ENCODE measurements around the gene HPN.
"Not testable (repeated sequence)": the region's sequence is repeated elsewhere in the genome, so short reads cannot be mapped to it uniquely, and the experiment has no call there.

The HPN gene

DNA sequence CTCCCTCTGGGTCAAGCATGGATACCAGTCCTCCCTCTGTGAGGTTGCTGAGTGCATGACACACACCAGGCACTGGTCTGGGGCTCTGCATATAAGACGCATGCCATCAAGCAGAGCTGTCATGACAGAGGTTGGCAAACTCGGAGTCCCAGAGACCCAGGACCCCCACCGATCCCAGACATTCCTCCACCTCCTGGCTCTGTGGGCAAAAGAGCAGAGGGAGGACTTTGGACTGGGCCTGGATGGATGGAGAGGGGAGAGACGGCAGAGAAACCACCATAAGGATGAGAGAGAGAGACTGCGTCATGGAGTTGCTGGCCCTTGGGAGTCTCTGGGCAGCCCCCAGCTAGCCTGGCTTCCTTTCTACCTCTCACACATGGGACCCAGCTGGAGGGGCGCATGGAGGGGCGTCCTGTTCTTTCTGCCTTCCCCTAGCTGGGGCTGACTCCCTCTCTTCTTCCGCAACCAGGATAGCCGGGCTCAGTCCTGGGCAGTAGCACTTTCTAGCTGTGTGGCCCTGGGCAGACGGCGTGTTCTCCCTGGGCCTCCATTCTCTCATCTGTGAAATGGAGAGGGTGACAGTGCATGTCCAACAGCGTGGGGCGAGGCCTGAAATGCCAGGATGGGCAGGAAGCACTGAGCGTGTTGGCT lies 1.6 kb downstream of the HPN start:
- DNase-seq (ENCODE audit: low spot score) = no peak

DNA sequence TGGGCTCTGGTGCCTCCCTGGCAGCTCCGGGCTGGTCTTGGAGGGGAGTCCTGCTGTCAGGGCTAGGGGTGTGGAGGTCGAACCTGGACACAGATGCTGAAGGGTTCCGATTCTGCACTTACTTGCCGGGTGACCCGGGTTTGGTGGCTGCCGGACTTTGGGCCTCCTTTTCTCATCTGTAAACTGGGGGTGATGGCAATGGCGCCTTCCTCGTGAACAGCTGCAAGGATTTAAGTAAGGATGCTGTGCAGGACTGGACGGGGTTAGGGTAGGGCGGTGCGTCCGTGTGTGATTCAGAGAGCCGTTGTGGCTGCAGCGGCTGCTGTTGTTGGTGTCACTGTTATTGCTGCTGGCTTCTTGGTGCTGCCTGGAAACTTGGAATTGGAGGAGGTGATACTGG lies 2.4 kb downstream of the HPN start:
- DNase-seq (ENCODE audit: low spot score) = no peak

DNA sequence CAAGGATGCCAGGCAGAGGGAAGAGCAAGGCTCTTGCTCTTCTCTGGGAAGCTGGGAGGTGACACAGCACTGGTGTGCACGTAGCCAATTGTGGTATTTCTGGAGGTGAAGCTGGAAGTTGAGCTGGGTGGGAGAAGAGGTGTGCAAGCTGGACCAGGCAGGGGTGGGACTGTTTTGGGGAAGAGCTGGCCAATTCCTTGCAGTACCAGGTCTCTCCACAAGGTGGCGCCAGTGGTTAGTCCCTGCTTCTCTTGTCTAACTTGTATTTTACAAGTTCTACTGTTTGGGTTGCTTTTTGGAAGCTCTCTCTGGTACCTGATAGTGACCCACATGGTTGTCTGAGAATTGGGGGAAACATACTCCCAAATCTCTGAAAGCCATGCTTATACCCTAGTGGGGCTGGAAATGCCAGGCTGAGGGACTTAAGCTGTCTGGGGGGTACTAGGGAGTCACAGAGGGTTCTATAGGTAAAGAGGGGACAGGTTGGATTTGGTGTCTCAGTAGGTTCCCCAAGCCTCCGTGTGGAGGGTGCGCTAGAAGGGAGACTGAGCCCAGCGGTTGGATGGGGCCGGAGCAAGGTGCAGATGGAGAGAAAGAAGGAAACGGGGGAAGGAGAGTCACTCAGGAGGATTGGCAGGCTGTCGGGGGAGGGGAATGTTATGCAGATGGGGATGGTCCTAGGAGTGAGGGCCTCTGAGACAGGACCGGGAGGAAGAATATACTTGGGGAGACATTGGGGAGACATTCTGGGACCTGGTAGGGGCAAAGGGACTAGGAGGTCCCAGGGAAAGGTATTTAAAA lies 3.0 kb downstream of the HPN start:
- DNase-seq (ENCODE audit: low spot score) = peak; percentile 84

DNA sequence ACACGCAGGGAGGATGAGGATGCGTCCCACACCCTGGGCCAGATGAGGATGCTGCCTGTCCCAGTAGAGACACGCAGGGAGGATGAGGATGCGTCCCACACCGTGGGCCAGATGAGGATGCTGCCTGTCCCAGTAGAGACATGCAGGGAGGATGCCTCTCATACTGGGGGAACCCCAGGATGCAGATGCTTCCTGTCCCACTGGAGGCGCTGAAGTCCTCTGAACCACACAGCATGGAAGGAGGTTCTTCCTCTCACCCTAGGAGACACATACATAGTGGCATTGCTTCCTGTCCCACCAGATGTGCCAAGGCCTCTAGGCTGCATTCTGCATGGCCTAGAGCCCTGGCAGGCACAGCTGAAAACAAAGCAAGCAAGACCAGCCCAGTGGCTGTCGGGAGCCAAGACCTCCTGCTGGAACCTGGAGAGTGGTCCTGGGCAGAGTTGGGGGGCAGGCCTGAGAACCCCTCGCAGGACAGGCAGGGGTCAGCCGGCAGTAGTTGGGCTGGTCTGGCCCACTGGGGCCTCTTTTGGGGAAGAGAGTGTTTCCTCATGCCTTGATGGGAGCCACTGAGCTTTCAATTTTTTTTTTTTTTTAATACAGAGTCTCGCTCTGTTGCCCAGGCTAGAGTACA lies 4.3 kb downstream of the HPN start:
- peak; percentile 78 for DNase-seq (ENCODE audit: low spot score)

DNA sequence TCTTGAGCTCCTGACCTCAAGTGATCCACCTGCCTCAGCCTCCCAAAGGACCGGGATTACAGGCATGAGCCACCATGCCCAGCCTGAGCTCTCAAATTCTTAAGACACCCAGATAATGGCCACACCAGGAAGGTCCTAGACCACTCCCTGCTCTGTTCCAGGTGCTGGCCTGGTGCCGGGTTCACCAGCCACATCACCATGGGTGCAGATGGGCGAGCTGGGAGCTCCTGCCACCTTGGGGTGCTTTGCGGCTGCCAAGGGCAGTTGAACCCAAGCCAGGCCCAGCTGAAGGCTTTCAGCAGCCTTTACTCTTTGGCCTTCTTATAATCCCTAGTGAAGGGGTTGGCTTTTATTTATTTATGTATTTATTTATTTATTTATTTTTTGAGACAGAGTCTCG lies 4.9 kb downstream of the HPN start:
- DNase-seq (ENCODE audit: low spot score) = no peak

DNA sequence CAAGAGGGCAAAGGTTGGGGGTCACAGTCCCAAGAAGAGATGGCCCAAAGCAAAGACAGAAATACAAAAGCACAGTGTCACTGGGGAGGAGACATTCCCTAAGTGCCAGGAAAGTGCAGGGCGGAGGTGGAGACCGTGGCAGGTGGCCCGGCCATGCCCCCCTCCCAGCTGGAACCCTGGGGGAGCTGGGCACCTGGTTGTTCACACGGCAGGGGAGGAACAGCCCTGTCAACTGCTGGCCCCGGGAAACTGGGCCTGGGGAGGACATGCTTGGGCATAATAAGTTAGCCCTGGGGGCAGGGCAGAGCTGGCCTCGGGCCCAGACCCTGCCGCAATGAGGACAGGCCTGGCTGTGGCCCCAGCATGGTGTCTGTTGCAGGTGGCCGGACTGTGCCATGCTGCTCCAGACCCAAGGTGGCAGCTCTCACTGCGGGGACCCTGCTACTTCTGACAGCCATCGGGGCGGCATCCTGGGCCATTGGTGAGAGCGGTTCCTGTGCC lies 7.4 kb downstream of the HPN start:
- no peak for DNase-seq (ENCODE audit: low spot score)

DNA sequence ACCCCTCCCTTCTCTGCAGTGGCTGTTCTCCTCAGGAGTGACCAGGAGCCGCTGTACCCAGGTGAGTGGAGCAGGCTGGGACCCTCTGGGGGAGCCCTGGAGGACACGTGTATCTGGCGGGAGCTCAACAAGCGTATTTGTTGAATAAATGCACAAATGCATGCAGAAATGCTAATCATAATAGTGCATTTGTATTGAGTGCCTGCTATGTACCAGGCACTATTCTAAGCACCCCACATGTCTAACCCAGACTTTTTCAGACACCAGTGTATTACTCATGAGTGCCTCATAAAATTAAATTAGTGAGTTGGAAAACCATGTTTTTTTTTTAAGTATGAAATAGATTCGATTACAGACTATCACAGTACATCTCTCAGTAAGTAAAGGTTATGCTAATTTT lies 7.9 kb downstream of the HPN start:
- DNase-seq (ENCODE audit: low spot score) = no peak

DNA sequence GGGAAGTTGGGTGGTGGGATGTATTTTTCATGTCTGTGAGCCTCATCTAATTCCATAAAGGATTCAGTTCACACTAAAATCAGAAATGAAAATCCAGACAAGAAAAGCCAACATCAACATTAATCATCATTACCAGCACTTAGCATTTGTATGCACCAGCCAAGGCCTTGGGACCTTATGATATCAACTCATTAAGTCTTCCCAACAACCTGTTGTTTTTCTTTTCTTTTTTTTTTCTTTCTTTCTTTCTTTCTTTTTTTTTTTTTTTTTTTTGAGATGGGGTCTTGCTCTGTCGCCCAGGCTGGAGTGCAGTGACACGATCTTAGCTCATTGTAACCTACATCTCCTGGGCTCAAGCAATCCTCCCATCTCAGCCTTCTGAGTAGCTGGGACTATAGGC lies 9.1 kb downstream of the HPN start:
- not testable (repeated sequence) for DNase-seq (ENCODE audit: low spot score)

DNA sequence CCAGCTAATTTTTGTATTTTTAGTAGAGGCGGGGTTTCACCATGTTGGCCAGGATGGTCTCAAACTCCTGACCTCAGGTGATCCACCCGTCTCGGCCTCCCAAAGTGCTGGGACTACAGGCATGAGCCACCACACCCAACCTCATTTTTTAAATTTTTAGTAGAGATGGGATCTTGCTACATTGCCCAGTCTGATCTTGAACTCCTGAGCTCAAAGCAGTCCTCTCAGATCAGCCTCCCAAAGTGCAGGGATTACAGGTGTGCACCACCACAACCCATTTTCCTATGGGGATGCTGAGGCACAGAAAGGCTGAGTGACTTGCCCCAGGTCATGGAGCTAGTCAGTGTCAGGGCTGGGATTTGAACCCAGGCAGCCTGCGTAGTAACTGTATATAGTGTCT lies 9.7 kb downstream of the HPN start:
- not testable (repeated sequence) for DNase-seq (ENCODE audit: low spot score)

DNA sequence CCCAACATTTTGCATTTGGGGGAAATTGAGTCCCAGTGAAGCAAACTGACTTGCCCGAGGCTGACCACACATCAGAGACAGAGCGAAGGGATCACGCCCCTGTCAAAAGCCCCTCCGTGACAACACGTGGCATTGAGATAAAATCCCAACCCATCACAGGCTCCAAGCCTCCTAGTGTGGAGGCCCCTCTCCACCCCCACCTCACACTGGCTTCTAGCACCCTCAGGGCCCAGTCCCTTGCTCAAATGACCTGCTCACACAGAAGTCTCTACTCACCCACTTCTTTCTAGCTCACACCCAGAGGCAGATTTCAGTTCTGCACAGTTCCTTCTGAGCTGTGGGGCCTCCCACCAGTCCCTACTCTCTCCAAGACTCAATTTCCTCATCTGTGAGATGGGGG lies 10.3 kb downstream of the HPN start:
- DNase-seq (ENCODE audit: low spot score) = no peak

DNA sequence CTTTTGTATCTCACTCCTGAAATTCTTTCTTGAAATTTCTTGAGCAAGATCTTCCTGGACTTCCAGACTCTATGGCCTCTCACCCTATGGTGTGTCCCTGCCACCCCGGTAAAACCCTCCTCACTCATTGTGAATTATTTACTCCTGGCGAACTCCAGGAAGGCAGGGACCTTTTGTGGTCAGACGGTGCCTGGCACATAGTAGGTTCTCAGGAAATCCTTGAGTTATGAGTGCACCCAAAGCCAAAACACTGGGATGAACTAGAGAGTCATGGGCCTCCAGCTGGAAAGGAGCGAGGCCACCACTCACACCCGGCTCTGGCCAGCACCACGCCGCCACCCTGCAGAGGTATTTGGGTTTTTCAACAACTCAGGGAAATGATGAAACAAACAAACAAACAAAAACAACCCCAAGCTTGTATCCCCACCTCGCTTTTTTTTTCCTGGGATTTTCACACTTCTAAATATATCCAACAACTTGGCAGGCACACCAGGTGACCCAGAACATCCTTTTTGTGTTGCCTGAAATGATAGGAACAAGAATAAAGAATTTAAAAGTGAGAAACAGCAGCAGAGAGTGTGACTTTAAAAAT lies 11.2 kb downstream of the HPN start:
- no peak for DNase-seq (ENCODE audit: low spot score)

DNA sequence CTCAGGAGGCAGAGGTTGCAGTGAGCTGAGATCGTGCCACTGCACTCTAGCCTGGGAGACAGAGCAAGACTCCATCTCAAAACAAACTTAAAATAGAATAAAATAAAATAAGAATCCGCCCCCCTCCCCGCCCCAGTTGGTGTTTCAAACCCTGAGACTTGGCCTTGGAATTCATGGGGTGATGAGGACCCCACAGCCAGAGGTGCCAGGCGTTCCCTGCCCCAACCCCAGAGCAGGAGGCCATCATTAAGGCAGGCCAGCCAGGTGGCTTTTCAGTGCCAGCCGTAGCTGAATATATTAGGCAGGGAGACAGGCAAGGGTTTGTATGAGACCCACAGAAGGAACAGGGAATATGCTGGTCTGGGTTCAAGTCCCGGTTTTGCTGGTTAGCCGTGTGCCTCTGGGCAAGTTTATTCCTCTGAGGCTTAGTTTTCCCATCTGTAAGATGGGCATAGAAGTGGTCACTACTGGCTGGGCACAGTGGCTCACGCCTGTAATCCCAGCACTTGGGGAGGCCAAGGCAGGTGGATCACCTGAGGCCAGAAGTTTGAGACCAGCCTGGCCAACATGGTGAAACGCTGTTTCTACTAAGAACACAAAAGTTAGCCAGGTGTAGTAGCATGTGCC lies 12.3 kb downstream of the HPN start:
- DNase-seq (ENCODE audit: low spot score) = no peak

DNA sequence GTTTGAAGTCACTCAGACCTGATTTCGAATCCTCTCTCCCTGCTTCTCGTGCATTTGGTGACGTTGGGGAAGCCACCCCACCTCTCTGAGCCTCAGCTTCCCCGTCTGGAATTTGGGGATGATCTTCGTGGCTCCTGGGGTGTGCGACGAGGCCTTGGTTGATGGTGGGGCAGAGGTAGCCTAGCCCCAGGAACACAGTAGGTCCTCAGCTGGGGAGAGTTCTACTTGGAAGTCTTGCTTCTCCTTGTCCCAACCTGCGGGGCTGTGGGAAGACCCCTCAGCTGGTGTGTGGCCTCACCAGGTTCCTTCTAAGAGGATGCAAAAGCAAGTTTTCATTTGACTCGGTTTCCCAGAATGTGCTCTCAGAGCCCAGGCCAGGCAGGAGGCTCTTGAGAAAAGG lies 13.1 kb downstream of the HPN start:
- no peak for DNase-seq (ENCODE audit: low spot score)

DNA sequence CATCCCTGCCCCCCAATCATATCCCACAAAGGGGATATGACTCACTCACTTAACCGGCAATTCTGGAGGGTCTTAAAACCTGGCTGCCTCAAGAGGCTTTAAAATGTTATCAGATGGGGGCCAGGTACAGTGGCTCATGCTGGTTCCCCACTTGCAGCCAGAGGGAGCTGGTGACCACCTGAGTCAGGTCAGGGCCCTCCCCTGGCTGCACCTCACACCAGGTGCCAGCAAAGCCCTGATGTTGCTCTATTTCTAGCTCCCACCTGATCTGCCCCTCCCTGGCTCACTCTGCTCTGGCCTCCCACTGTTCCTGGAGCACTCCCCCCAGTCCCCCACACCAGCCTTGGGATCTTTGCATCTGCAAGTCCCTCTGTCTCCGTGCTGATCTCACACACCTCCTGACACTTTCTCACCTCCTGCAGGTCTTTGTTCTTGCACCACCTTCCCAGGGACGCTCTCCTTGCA lies 14.2 kb downstream of the HPN start:
- no peak for DNase-seq (ENCODE audit: low spot score)

DNA sequence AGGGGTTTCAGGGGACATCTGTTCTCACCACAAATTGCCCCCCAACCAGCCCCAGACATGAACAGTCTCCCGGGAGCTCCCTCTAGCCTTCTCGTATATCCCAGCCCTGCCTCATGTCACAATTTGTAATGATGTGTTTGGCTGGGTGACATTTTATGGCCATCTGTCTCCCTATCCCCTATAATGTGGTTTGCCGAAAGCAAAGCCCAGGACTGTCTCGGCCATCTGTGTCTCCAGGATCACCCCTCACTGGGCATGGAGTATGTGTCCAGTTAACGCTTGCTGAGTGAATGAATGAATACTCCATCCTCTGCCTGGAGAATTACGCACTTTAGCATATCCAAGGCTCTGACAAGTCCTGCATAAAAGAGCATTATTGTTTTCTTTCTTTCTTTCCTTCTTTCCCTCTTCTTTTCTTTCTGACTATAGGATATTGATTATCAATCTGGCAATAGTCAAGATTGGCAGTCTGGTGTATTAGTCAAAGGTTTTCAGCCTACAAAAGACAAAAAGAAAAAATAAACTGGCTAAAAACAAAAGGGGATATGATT lies 15.1 kb downstream of the HPN start:
- DNase-seq (ENCODE audit: low spot score) = no peak

DNA sequence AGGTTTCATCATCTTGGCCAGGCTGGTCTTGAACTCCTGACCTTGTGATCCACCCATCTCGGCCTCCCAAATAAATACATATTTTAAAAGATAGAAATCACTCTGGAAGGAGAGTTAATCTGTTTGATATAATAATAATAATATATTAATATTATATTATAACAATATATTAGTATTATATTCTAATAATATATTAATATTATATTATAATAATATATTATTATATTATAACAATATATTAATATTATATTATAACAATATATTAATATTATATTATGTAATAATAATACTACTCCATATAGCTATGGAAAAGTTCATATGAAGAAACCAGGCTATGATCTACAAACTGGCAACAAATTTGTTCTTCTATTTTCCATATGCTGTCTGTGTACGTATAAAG lies 16.8 kb downstream of the HPN start:
- no peak for DNase-seq (ENCODE audit: low spot score)

DNA sequence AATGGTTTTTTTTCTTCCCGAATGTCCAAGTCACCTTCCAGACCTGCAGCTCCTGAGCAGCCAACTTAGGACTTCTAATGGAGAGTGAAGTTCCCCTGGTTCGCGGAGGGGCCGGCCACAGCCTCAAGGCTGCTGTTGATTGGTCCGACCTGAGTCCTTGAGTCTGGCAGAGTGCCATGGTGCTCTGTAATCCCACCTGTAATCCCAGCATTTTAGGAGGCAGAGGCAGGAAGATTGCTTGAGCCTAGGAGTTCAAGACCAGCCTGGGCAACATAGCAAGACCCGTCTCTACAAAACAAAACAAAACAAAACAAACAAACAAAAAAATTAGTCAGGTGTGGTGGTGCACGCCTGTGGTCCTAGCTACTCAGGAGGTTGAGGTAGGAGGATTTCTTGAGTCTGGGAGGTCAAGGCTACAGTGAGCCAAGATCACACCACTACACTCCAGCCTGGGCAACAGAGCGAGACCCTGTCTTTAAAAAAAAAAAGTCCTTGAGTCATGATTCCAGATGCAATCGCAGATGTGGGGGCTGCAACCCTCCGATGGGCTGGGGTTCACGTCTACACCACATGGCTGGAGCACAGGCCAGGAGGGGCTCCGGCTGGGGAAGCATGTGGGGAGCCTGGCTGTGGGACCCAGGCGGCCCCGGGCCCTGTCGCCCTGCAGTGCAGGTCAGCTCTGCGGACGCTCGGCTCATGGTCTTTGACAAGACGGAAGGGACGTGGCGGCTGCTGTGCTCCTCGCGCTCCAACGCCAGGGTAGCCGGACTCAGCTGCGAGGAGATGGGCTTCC lies 17.7 kb downstream of the HPN start:
- DNase-seq (ENCODE audit: low spot score) = no peak

DNA sequence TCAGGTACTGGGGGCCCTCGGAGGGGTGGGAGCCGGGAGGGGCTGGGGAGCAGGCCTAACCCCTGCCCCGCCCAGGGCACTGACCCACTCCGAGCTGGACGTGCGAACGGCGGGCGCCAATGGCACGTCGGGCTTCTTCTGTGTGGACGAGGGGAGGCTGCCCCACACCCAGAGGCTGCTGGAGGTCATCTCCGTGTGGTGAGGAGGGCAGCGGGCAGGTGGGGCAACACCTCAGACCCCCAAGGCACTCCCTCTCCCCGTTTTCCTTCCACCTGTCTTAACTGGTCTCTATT lies 18.2 kb downstream of the HPN start:
- DNase-seq (ENCODE audit: low spot score) = no peak

DNA sequence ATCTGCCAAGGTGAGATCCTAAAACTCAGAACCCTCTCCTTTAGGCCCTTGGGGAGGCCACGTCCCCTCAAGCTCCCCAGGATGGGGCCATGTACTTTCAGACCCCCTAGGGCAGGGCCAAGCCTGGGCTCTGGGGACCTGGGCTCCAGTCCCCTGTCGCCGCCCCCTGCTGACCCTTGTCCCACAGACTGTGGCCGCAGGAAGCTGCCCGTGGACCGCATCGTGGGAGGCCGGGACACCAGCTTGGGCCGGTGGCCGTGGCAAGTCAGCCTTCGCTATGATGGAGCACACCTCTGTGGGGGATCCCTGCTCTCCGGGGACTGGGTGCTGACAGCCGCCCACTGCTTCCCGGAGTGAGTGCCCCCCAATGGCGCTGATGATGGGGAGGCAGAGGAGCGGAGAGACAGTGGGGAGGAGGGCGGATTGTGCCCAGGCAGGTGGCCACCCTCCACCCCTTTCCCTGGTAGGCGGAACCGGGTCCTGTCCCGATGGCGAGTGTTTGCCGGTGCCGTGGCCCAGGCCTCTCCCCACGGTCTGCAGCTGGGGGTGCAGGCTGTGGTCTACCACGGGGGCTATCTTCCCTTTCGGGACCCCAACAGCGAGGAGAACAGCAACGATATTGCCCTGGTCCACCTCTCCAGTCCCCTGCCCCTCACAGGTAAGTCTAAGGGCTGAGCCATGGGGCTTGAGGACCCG lies 18.8 kb downstream of the HPN start:
- DNase-seq (ENCODE audit: low spot score) = no peak

DNA sequence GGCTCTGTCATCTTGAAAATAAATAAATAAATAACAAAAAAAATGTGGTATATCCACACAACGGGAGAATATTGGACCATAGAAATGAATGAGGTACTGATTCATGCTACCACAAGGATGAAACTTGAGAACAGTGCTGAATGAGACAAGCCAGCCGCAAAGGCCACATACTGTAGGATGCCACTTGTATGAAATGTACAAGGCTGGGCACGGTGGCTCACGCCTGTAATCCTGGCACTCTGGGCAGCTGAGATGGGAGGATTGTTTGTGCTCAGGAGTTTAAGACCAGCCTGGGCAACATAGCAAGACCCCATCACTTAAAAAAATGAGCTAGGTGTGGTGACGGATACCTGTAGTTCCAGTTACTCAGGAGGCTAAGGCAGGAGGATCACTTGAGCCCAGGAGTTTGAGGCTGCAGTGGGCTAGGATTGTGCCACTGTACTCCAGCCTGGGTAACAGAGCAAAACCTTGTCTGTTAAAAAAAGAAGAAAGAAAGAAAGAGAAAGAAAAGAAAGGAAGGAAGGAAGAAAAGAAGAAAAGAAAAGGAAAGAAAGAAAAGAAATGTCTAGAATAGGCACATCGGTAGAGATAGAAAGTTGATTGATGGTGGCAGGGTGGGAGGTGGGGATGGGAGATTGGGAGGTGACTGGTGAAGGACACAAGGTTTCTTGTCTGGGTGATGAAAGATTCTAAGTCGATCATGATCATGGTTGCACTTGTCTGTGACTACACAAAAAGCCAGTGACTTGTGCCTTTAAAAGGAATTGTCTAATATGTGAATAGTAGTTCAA lies 20.3 kb downstream of the HPN start:
- no peak for DNase-seq (ENCODE audit: low spot score)
